BJ (cell line): Measurements from ENCODE around the gene ARFGEF3. TPM values are rescaled to one million over a fixed set of nuclear protein-coding genes. Genes with fewer than 3 reads are reported as not detected.

ENCODE experiments used
- CTCF ChIA-PET: fragments of 350-600 bp; formaldehyde crosslinking; extraction: SDS; loops from one replicate; lab custom pipeline; 2021; ENCODE audit warnings: antibody characterized with exemption, inconsistent platforms; lab: Yijun Ruan, JAX
- POLR2A ChIA-PET: fragments of 300-600 bp; sonication (Branson Sonifier 250); formaldehyde crosslinking; extraction: SDS; loops from one replicate; lab custom pipeline; 2021; ENCODE audit warnings: antibody characterized with exemption; lab: Charles Lee
- DNase-seq: peaks from one replicate; pipeline ENCODE4 v3.0.0-alpha.2; 2011; ENCODE audit warnings: low read depth
- H3K27me3 ChIP-seq: 2 replicates; pipeline ENCODE4 v1.6.0; 2011; ENCODE audit warnings: low read length; ENCODE audit not compliant: control insufficient read depth, insufficient read depth
- H3K36me3 ChIP-seq: 2 replicates; pipeline ENCODE4 v1.5.1; 2011; ENCODE audit warnings: low read length; ENCODE audit not compliant: control insufficient read depth, insufficient read depth
- H3K4me3 ChIP-seq: 2 replicates; pipeline ENCODE4 v1.5.1; 2011; ENCODE audit warnings: low read depth, mild to moderate bottlenecking, control low read depth, low read length
- polyA plus RNA-seq: library from polyadenylated mRNA; depleted of rRNA; stranded (reverse); fragments of >200 nt; gene quantifications from 2 replicates; pipeline ENCODE4 v1.2.3, GENCODE V29; 2011
- TF ChIP-seq, protein P1 (sequence below): IDR thresholded peaks from 2 replicates; pipeline ENCODE4 v1.5.1; 2011; ENCODE audit warnings: low read depth, mild to moderate bottlenecking, control low read depth, inconsistent platforms, low read length, moderate library complexity; ENCODE audit not compliant: insufficient read depth

Gene ARFGEF3
- polyA plus RNA-seq, 1 experiment, result 0.27 TPM

DNA sequence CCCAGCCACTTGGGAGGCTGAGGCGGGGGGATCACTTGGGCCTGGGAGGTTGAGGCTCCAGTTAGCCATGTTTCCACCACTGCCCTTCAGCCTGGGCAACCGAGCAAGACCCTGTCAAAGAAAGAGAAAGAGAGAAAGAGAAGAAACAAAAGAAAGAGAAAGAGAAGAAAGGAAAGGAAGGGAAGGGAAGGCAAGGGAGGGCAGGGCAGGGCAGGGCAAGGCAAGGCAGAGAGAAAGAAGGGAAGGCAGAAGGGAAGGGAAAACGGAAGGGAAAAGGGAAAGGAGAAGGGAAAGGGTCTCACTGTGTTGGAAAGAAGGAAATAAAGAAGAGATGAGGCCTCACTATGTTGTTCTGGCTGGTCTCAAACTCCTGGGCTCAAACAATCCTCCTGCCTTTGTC is 104.4 kb downstream of the ARFGEF3 start:
- Histone ChIP-seq H3K36me3 (no peaks in the 10 kb centered on the region), H3K27me3 (no peaks in the 10 kb centered on the region), H3K4me3 (no peak overlapping the region)
- DNase-seq, result no peak
- TF ChIP-seq, protein P1, sequence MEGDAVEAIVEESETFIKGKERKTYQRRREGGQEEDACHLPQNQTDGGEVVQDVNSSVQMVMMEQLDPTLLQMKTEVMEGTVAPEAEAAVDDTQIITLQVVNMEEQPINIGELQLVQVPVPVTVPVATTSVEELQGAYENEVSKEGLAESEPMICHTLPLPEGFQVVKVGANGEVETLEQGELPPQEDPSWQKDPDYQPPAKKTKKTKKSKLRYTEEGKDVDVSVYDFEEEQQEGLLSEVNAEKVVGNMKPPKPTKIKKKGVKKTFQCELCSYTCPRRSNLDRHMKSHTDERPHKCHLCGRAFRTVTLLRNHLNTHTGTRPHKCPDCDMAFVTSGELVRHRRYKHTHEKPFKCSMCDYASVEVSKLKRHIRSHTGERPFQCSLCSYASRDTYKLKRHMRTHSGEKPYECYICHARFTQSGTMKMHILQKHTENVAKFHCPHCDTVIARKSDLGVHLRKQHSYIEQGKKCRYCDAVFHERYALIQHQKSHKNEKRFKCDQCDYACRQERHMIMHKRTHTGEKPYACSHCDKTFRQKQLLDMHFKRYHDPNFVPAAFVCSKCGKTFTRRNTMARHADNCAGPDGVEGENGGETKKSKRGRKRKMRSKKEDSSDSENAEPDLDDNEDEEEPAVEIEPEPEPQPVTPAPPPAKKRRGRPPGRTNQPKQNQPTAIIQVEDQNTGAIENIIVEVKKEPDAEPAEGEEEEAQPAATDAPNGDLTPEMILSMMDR, result no peak
- ChIA-PET CTCF (no interaction called here), POLR2A (no interaction called here)

- TF ChIP-seq, protein P1, result no peak
- DNase-seq, result no peak
- Histone ChIP-seq H3K4me3 (no peak overlapping the region), H3K36me3 (no peaks in the 10 kb centered on the region), H3K27me3 (no peaks in the 10 kb centered on the region)
- ChIA-PET POLR2A (no interaction called here), CTCF (interaction anchor here (0.9 to 2.4 kb wide), 3 partner anchors 9 to 101 kb away, joined by 3 to 9 read pairs (median 4); no protein-coding TSS in a partner anchor)
Measured at GRCh38 chr6:138267971-138268895, 106.5 kb downstream of the ARFGEF3 start.

- no peaks in the 10 kb centered on the region for H3K36me3 ChIP-seq
Measured at GRCh38 chr6:138271451-138271850, 109.7 kb downstream of the ARFGEF3 start.

GRCh38 chr6:138272533-138273315 is 111.0 kb downstream of the ARFGEF3 start:
- TF ChIP-seq, protein P1, result no peak
- no peaks in the 10 kb centered on the region for H3K27me3 ChIP-seq
- H3K4me3 ChIP-seq, result no peak overlapping the region
- DNase-seq, result no peak
- ChIA-PET POLR2A (no interaction called here), CTCF (no interaction called here)
- no peaks in the 10 kb centered on the region for H3K36me3 ChIP-seq

More at GRCh38 chr6:138271451-138271850, 109.7 kb downstream of the ARFGEF3 start:
- TF ChIP-seq, protein P1, result no peak
- ChIA-PET POLR2A (no interaction called here), CTCF (interaction anchor here (1.0 kb wide), 1 partner anchor 10 kb away, joined by 3 read pairs; no protein-coding TSS in a partner anchor)
- DNase-seq, result no peak
- Histone ChIP-seq H3K4me3 (no peak overlapping the region), H3K27me3 (no peaks in the 10 kb centered on the region)
